Fibroblast of mammary gland (primary cell): ENCODE results near the gene MYH15.

Experiments used
- DNase-seq: peaks from one replicate; pipeline ENCODE4 v3.0.0-alpha.2; 2010; ENCODE audit warnings: low read depth
- H3K4me3 ChIP-seq: 2 replicates; pipeline ENCODE4 v1.5.1; 2011; ENCODE audit warnings: low read depth, mild to moderate bottlenecking, low read length, moderate library complexity; ENCODE audit not compliant: control insufficient read depth
- TF ChIP-seq, protein P1 (sequence below): conservative IDR thresholded peaks from 2 replicates; pipeline ENCODE4 v1.5.1; 2011; ENCODE audit warnings: low read depth, low read length, inconsistent platforms; ENCODE audit not compliant: control insufficient read depth, insufficient read depth

Gene MYH15

DNA sequence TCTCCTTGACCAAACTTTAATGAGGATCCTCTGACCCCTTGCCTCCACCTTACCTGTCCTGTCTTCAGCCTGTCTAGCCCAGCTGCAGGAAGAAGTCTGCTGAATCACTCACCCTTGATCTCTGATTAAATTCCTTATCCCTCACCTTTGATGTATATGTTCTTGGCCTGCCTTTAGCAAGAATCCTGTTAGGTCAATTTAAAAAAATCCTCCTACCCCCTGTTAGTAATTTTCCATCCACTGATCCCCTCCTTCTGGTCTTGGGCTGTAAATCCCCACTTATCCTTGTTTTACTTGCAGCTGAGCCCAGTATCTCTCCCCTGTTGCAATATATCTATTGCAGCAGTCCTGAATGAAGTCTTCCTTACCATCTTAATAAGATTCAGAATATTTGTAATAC is 39.0 kb downstream of the MYH15 start:
- no peak for DNase-seq
- TF ChIP-seq, protein P1, sequence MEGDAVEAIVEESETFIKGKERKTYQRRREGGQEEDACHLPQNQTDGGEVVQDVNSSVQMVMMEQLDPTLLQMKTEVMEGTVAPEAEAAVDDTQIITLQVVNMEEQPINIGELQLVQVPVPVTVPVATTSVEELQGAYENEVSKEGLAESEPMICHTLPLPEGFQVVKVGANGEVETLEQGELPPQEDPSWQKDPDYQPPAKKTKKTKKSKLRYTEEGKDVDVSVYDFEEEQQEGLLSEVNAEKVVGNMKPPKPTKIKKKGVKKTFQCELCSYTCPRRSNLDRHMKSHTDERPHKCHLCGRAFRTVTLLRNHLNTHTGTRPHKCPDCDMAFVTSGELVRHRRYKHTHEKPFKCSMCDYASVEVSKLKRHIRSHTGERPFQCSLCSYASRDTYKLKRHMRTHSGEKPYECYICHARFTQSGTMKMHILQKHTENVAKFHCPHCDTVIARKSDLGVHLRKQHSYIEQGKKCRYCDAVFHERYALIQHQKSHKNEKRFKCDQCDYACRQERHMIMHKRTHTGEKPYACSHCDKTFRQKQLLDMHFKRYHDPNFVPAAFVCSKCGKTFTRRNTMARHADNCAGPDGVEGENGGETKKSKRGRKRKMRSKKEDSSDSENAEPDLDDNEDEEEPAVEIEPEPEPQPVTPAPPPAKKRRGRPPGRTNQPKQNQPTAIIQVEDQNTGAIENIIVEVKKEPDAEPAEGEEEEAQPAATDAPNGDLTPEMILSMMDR, result no peak
- H3K4me3 ChIP-seq, result no peak overlapping the region

DNA sequence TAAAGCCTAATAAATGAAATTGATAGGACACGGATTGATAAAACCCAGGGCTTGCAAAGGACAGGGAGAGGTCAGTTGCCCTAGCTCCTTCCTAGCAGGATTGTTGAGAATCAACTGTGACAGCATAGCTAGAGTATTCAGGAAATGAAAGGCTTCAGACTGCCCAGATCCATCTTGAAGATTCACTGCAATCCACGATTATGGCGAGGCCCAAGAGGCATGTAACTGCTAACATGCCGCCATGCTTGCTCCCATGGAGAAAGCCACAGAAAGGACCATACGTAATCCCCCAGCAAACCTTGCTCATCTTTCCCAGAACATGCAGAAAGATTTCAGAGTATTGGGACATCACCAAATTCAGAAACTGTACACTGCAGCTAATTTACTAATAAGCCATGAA is 41.3 kb downstream of the MYH15 start:
- no peak overlapping the region for H3K4me3 ChIP-seq
- DNase-seq, result no peak
- TF ChIP-seq, protein P1, result no peak

DNA sequence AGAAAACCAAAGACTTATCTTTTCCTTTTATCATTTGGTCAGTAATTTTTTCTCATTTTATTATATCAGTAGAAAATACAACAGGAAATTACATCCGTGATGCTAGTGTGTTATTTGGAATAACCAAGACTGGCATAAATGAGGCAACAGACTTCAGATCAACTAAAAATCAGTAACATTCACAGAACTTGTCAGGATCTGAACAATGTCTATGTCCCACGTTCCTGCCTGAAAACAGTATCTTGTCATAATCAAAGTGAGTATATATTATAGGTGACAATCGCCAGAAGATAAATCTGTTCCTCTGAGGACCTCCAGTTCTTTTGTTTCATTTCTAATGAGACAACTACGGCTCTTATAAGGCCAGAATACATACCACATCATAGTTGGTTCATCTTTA is 41.8 kb downstream of the MYH15 start:
- no peak for DNase-seq
- H3K4me3 ChIP-seq, result no peak overlapping the region
- TF ChIP-seq, protein P1, result no peak

DNA sequence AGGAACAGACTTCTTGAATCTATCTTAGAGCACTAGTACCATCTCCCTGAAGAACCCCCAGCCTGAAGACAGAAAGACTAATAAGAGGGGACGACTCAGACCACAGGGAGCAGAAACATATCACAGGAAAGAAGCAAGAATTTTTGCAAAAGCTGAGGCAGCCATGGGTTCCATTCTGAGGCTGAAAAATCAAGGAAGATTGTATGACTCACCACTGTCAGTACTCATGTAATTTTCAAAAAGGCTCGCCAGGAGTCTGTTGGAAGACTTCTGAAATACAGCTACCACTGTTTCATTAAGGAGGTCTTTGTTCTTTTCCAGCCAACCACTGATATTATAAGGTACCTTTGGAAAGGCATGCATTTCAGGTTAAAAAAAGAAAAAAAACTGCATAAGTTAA is 47.5 kb downstream of the MYH15 start:
- DNase-seq, result peak; percentile 49
- H3K4me3 ChIP-seq, result no peak overlapping the region
- TF ChIP-seq, protein P1, result no peak

DNA sequence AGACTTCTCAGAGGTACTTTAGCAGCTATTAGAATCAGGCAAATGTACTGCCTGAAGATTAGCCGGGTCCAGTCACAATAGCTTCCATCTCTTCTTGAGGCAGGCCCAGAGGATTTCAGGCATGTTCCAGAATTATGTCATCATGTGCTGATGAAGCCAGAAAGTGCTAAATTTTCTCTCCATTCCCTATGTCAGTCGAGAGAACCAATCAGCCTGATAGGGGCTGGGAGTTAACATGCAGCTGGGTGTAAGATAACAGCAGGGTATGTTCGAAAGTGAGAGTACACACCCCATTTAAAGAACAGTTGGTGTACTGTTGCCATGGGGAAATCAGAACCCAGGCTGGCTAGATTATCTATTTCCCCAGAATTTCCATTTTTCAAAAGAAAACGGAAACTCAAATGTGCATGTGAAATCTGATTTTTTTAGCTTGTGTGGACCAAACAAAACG is 48.7 kb downstream of the MYH15 start:
- peak; percentile 30 for DNase-seq
- TF ChIP-seq, protein P1, result no peak
- H3K4me3 ChIP-seq, result no peak overlapping the region

DNA sequence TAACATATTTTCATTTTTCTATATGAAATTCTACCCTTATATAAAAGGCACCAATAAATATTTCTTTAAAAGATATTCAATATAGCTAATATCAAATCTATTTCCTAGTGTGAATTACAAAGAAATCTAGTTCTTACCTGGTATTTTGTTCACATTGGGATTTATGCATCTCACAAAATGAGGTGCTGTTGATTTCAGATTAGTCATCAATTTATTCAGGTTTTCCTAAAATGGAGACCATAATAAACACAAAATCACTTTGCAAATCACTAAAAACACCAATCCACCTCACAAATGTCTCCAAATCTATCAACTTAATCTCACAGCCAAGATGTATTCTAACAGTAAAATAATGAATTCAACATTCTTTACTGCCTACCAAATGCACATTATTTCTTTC is 51.2 kb downstream of the MYH15 start:
- no peak overlapping the region for H3K4me3 ChIP-seq
- DNase-seq, result no peak
- TF ChIP-seq, protein P1, result no peak

DNA sequence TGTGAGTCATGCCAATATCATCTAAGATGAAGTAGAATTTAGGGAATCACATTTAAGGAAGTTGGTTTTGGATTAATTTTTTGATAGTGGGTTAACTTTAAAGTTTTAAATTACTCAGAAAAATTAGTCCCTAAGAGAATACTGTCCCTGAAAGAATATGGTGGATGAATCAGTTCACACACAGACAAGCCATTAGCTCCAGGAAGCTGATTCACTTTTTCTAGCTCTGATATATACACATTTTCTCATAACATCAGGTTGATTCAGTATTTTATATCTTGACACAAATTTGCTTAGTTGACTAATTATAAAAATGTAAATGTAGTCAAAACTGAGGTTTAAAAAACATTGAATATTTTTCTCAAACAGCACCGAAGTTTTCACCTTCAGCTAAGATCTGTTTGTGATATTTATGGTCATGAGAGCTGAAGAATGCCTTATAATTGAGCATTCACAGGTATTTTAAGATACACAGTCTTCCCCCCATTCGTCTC is 55.1 kb downstream of the MYH15 start:
- TF ChIP-seq, protein P1, result no peak
- no peak for DNase-seq
- no peak overlapping the region for H3K4me3 ChIP-seq
